Subcutaneous adipose tissue (tissue), 4 donors: Measurements from ENCODE around the gene PCSK2. TPM values are rescaled to one million over a fixed set of nuclear protein-coding genes. Genes with fewer than 3 reads are reported as not detected.

Source experiments
- CTCF ChIP-seq: fragments of 450-650 bp; IDR thresholded peaks from one replicate; pipeline ENCODE4 v1.5.1; 2016; ENCODE audit warnings: low read depth, mild to moderate bottlenecking, control low read depth, antibody characterized with exemption, moderate library complexity
- total RNA-seq, 4 donors: library from RNA; depleted of rRNA; stranded (reverse); fragments of >200 nt; gene quantifications; one replicate each; pipeline ENCODE4 v1.1.0, GENCODE V29; 2016

The PCSK2 gene
- total RNA-seq, 4 donors from 2014 or later, result 0.19 TPM; not detected in 3

GRCh38 chr20:17453592-17453991 lies 226.8 kb downstream of the PCSK2 start:
- no peak for TF ChIP-seq CTCF

GRCh38 chr20:17456279-17456678 lies 229.4 kb downstream of the PCSK2 start:
- TF ChIP-seq CTCF, result no peak

- no peak for TF ChIP-seq CTCF
These were observed 230.2 kb downstream of the PCSK2 start for GRCh38 chr20:17457079-17457478.

GRCh38 chr20:17457588-17458190 lies 230.8 kb downstream of the PCSK2 start:
- no peak for TF ChIP-seq CTCF

- TF ChIP-seq CTCF, result no peak
These were observed 233.3 kb downstream of the PCSK2 start for GRCh38 chr20:17460119-17460518.

GRCh38 chr20:17461941-17462340 lies 235.1 kb downstream of the PCSK2 start:
- TF ChIP-seq CTCF, result no peak

GRCh38 chr20:17463711-17464110 lies 236.9 kb downstream of the PCSK2 start:
- TF ChIP-seq CTCF, result no peak
